Central memory CD4-positive, alpha-beta T cell (primary cell): ENCODE measurements around the gene IFNL1.
"Not testable (repeated sequence)": the region's sequence is repeated elsewhere in the genome, so short reads cannot be mapped to it uniquely, and the experiment has no call there.

Source experiments
- DNase-seq: peaks from one replicate; pipeline ENCODE4 v3.0.0; 2022

IFNL1 gene

DNA sequence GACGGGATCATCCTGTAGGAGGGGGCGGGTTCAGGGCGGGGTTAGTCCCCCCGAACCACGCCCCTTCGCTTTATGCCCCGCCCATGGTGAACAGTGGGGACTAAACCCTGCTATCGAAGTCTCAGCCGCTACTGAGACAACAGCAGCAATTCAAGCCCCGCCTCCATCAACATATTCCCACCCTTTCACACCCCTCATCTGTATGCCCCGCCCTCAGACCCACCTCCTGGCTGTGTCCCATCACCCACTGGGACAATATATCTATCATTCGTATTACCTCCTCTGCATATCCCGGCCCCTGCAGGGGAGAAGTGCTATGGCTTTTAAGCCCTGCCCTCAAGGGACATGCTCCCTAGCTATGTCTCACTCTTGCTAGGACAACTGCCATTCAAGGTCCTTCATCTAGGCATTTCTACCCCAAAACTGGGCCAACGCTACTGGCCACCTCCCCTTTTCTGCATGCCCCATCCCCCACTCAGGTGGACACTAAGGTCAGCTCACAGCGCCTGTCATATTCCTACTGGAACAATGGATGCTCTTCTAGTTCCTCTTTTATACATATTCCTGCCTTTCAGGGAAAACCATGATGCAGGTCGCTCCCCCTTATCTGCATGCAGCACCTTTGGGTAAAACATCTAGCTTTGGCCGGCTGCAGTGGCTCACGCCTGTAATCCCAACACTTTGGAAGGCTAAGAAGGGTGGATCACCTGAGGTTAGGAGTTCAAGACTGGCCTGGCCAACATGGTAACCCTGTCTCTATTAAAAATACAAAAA is 12.5 kb downstream of the IFNL1 start:
- no peak for DNase-seq

DNA sequence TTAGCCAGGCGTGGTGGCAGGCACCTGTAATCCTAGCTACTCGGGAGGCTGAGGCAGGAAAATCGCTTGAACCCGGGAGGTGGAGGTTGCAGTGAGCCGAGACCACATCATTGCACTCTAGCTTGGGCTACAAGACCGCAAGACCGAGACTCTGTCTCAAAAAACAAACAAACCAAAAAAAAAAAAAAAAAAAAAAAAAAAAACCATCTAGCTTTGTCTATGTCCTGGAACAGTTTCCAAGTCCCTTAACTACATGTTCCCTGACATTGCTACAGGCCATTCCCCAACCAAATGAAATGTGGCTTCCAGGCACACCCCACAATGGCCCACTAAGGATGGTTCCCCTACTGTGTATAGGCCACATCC is 13.1 kb downstream of the IFNL1 start:
- not testable (repeated sequence) for DNase-seq

DNA sequence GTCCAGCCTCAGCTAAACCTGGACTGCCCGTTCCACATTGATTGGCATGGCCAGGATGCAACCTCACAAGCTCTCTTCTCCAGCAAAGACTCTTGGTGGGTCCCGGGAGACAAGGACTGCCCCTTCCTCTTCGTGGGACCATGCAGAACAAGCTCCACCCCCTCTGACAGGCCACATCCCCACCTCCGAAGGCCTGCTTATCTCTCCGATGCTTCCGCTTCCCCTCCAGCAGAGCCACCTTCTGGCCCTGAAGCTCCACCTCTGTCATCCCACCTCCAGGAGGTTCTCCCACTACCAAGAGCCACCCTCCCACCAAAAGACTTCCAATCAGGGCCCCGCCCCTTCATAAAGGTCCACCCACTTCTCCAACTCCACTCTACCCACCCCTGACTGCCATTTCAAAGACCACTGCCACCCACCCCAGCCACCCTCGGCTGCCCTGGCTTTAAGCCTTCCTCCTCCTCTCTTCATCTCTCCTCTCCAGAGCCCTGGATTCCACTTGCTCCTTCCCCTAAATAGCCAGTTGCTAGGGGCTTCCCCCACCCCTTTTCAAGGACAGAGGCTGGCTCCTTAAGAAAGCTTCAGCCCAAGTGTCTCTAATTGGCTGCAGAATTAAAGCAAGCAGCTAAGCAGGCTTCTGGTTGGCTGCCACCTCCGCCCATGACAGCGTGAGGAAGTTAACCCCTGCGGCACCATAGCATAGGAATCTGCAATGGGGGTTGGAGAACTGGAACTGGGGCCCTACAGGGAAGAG is 14.5 kb downstream of the IFNL1 start:
- DNase-seq: no peak

DNA sequence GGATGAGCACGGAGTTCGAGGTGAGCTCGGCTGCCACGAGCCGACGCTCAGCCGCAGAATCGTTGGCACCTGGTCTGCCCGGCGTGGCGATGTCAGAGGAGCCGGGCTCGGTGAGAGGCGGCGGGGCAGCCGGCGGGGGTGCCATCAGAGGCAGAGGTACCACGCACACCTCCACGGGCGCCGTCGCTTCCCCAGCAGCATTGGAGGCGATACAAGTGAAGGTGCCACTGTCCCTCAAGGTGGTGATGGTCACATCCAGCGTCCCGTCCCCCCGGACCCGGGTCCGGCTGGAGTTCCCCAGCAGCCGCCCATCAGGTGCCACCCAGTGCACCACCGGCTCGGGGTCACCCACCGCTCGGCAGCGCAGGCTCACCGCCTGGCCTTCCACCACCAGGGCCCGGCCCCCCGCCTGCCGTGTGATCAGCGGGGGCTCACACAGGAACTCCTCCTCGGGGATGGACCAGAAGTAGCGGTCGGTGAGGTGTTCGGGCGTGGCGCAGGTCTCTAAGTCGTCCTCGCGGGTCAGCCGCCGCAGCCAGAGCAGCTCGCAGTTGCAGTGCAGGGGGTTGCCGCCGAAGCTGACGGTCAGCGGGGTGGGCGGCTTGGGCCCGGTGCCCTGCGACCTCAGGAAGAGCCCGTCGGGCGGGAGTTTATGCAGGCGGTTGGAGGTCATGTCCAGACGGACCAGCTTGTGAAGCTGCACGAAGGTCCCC is 18.0 kb downstream of the IFNL1 start:
- no peak for DNase-seq

DNA sequence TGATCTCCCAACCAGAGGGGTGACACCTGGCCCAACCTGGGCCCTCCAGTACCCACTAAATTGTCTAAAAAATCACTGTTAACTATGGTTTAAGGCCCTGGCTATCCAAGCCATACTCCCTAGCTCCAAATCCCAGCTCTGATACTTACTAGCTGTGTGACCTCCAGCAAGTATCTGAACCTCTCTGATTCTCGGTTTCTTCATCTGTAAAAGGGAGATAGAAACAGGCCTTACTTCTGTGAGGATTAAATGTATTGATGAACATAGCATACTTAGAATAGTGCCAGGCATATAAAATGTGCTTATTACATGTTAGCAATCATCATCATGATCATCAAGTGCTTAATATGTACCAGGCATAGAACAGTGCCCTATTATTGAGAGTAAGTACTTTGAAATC is 19.7 kb downstream of the IFNL1 start:
- DNase-seq: no peak

DNA sequence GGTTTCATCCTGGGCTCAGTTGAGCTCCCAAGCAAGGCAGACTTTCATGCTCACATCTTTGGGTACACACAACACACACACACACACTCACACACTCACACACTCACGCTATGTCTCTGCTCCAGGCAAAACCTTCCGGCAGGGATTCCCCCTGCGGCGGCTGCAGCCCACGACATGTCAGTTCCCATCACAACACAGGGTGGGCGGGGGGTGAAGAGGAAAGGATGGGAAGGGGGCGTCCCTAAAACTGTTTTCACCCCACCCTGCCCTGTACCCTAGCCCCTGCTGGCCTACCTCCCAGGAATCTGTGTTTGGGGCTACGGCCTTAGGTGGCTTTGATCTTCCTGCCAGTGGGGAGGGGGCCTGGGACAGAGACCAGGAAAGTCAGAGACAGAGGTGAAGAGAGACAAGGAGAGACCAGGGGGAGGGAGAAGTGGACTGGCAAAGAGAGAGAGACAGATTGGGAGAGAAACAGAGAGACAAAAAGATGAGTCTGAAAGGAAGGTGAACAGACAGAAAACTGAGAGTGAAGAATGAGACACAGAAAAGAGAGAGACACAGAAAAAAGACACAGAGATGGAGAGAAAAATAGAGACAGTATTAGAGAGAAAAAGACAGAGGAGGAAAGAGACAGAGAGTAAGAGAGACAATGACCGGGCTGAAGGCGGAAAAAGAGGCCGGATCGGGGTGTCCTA is 20.6 kb downstream of the IFNL1 start:
- no peak for DNase-seq

DNA sequence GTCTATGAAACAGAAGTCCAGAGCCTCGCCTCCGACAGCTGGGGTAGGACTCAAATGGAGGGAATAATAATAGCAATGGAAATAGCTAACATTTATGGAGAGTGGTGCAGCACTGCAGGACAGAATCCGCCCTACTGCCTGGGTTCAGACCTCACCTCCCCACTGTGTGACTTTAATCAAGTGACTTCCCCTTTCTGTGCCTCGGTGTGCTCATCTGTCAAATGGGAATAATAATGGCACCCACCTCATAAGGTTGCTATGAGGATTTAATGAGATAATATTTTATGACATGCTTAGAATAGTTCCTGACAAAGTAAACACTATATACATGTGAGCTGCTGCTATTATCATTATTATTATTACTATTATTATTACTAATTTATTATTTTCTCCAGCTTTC is 21.3 kb downstream of the IFNL1 start:
- no peak for DNase-seq

DNA sequence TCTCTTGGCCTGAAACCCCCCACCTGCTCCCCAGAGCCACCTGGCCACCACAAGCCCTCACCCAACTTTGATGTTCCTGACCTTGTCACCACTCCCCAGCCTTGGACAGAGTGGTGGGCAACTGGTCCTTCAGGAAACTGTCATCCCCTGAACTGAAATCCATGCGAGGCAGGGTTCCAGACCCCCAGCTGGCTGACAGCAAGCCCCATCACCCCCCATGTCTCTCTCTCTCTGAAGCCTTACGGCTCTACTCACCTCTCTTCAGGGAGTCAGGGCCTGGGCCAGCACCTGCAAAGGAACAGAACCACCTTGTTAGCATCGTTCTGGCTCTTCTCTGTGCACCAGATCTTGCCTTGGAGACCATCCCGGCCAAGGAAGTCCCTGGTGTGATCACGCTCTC is 21.9 kb downstream of the IFNL1 start:
- DNase-seq: no peak

DNA sequence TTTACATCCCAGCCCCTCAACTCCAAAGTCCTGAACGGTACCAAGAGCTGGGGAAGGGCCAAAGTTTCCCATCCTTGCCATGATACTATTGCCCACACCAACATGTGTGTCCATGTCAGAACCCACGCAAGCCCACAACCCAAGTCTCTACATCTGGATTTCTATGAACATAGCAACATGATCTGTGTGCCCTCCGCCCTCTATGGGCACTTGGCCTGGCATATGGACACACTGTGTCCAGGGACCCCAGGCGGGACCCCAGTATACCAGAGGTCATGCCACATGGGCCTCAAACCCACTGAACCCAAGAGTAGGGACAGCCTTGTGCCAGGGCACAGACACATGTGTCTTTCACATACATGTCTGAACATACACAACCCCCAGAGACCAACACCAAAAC is 22.5 kb downstream of the IFNL1 start:
- no peak for DNase-seq

DNA sequence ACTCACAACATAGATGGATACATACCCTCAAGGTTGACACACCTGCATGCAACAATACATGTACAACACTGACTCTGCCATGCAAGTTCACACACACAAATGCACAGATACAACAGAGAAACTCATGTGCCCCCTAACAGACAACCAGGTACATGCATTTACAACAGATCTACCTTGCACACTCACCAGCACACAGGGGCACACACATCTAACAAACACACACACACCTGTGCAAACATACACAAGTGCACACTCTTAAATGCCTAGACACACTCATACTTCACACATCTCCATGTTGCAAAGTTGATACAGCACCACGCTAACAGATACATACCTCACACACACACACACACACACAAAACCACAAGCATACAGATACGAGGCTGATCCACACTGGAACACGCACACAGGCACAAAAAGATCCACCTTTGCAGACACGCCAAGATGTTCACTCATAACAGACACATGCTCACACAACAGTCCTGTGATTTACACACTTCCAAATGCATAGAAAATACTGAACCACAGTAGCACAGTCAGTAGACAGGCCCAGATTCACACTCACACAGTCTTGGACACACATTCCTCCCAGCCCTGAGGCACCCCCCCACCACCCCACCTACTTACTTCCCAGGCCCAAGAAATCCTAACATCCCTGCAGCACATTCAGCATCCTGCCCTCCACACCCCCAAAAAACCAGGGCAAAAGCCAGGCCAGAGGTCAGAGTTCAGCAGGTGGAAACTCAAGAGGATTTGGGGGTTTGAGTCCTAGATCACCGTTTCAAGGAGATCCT is 23.1 kb downstream of the IFNL1 start:
- DNase-seq: no peak

DNA sequence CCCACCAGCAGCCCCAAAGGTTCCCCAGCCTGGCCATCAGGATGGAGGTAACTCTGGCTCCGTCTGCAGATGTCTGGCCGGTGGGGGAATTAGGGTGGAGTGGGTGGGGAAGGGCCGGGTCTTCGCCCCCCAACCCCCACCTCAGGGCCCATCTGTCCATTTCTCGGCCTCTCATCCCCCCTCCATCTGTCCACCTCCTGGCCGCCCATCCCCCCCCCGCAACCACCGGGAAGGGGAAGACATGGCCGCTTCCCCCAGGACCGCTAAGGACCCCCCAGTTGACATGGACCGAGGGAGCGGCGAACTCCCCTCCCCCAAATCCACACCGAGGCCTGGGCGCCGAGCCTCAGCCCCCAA is 23.7 kb downstream of the IFNL1 start:
- no peak for DNase-seq

DNA sequence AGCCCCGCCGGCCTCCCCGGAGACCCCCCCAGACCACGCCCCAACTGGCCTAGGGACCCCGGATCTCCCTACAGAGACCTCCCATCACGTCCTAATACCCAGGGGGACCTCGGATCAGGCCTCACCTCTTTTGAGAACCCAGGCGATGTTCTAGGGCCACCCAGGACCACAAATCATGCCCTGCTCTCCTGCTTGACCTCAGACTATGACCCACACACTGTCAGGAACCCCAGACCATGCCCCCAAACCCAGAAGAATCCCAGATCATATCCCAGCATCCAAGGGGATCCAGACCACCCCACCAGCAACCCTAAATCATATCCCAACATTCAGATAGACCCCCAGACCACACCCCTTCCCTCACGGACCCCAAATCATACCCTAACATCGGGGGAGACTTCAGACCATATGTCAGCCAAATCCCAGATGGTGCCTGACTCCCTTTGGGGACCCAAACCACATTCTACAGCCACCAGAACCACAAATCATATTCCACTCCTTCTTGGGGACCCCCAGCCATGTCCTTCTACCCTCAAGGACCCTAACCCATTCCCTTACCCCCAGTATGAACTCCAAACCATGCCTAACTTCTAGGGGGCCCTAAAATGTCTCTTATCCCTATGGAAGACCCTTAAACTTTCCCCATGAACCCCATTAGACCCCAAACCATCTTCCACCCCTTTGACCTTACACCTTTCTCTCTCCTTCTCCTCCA is 25.1 kb downstream of the IFNL1 start:
- no peak for DNase-seq

DNA sequence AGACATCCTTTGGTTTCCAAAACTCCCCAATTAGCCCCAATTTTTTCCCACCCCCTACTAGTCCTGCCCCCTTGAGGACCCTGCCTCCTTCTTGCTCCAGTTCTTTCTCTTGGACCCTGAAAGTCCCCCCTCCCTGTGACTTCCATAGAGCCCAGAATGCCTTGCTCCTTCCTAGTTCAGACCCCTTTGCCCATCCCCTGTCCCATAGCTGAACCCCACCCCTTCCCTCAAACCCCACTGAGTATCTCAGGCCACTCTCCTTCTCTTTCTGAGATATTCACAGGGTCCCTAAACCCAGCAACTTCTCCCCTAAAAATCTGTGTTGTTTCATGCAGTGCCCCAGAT is 25.6 kb downstream of the IFNL1 start:
- DNase-seq: no peak

DNA sequence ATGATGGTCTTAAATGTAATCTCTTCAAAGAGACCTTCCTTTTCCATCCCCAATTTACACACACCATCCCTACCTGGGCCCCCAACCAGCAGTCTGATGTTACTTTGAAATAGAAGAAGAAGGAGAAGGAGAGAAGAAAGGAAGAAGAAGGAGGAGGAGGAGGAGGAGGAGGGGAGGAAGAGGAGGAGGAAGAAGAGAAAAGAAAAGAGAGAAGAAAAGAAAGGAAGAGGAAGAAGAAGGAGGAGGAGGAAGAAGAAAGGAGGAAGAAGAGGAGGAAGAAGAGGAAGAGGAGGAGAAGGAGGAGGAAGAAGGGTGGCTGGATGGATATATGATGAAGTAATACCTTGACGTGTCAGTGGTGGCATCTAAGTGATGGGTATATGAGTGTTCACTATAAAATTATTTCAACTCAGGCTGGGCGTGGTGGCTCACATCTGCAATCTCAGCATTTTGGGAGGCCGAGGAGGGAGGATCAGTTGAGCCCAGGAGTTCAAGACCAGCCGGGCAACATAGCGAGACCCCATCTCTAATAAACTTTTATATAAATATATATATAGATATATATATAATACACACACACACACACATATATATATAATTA is 28.1 kb downstream of the IFNL1 start:
- no peak for DNase-seq

DNA sequence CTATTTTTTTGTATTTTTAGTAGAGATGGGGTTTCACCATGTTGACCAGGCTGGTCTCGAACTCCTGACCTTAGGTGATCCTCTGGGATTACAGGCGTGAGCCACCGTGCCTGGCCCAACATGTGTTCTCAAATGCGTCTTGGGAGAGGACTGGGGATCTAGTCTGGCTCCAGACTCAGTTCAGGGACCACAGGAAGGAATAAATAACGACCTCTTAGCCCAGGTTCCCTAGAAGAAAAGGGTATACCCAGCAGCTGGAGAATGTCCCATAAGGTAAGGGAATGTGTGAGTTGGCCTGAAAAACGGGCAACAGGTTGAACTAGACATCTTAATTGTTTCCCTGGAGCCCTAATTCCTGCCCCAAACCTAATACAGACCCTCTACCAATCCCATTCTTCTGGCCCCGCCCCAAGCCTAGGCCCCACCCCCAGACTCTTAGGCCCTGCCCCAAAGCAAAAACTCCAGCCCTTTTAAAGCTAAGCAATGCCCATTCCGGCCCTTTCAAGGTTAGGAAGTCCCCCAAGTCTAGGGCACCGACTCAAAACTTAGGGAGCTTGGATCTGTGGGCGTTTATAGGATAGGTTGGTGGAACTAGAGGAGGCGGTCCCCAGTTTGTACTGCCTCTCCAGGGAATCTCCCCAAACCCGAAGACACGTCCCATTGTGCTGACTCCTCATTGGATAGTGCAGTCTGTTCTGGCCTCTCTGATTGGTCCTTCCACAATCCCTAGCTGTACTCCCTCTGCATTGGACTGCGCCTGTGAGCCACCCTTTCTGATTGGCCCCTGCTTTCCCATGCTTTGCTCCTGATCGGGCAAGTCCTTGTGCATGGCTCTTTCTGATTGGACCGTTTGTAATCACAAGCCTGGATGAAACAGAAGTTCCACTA is 29.8 kb downstream of the IFNL1 start:
- no peak for DNase-seq

DNA sequence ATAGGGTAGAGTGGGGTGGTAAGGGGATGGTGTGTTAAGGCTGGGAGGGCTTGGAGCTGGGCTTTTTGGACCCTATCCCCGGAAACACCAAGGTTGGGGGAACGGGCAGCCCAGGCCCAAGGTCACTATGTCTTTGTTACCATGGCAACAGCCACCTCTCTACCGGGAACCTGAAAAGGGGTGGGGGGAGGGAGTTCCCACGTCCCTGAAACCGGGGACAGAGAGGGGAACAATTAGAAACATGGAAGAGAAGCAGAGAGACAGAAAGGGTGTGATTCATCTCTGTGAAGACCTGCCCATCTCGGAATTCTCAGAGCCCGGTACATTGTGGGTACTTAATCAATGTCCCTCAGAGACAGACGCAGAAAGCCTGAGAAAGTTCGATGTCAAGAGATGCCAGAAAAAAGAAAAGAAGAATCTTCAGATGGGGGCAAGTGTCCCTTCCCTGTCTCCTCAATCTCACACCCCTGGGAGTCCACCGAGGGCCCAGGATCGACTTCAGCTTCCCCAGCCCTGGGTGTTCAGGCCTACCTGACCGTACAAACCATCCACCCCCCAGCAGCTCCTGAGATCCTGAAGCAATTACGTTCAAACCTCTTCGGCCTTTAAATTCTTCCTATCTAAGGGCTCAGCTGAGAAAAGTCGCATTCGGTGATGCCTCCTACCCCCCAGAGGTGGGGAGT is 31.3 kb downstream of the IFNL1 start:
- DNase-seq: no peak

DNA sequence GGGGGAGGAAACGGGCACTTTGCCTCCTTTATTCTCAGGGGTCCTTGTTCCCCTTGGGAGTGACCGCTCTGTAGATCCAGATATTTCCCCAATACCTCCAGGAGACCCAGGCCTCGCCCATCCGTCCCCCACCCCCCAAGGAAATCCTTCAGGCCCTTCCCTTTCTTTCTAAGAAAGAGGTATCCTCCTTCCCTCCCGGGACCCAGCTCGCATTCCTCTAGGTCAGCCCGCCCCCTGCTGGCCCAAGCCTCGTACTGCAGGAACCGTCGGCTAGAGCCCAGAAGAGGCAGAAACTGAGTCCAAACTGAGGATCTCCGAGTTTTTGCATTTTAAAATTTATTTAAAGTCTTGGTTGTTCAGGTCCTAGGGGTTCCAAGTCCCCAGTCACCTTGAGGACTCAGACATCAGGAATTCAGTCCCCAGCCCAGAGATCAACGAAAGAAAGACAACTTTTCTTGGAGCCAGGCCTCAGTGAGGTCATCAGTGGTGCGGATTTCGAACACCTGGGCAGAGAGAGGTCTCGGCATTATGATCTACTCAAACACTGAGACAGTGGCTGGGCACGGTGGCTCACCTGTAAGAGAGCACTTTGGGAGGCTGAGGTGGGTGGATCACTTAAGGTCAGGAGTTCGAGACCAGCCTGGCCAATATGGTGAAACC is 32.0 kb downstream of the IFNL1 start:
- peak; percentile 66 for DNase-seq

DNA sequence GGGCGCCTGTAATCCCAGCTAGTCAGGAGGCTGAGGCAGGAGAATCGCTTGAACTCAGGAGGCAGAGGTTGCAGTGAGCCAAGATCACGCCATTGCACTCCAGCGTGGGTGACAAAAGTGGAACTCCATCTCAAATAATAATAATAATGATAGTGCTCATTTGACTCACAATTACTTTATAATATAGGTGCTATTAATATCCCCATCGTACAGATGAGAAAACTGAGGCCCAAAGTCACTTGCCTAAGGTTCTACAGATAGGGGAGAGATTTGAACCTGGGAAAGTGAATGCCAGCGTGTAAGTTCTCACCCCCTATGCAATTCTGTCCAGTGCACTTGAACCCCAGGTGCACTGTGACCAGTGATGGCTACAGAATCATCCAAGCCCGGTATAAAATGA is 33.7 kb downstream of the IFNL1 start:
- DNase-seq: no peak

DNA sequence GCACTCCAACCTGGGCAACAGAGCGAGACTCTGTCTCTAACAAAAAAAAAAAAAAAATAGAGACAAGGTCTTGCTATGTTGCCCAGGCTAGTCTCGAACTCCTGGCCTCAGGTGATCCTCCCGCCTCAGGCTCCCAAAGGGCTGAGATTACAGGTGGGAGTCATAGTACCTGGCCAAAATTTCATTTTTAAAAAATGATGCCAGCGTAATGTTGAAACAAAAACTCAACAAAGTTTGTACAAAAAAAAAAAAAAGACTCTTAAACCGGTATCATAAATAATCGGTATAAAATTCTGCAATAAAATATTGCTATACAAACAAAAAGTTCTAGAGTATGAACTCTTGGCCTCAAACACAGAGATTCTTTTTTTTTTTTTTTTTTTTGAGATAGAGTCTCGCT is 36.1 kb downstream of the IFNL1 start:
- no peak for DNase-seq
